Left lung (tissue), 10 donors: ENCODE data around the gene MAG. TPM values are rescaled to one million over a fixed set of nuclear protein-coding genes. Genes with fewer than 3 reads are reported as not detected.

Experiments
- ATAC-seq: fragments of 200-7000 bp; cut with Tn5 transposase; one replicate; pipeline ENCODE4 v1.9.1; 2020; ENCODE audit warnings: moderate library complexity
- DNase-seq, 4 donors: peaks; one replicate each; pipeline ENCODE4 v3.0.0-alpha.2; 2013 to 2020
- H3K27ac ChIP-seq, 2 donors: fragments of 200-600 bp; sonication (generic) in 1 of 2; one replicate each; pipeline versions ENCODE4 v1.5.0 to v1.8.0; 2020 to 2021
- H3K27me3 ChIP-seq, 2 donors: fragments of 200-600 bp; sonication (generic) in 1 of 2; one replicate each; pipeline versions ENCODE4 v1.5.0 to v1.8.0; 2020 to 2021
- H3K36me3 ChIP-seq, 2 donors: fragments of 200-600 bp; sonication (generic) in 1 of 2; one replicate each; pipeline versions ENCODE4 v1.5.0 to v1.8.0; 2020 to 2021
- H3K4me1 ChIP-seq, 2 donors: fragments of 200-600 bp; one replicate each; pipeline ENCODE4 v1.8.0; 2021
- H3K4me3 ChIP-seq, 2 donors: fragments of 200-600 bp; sonication (generic) in 1 of 2; one replicate each; pipeline versions ENCODE4 v1.5.0 to v1.8.0; 2020 to 2021; ENCODE audit warnings: mild to moderate bottlenecking in 1 of 2
- H3K9me3 ChIP-seq, 2 donors: fragments of 200-600 bp; sonication (generic) in 1 of 2; one replicate each; pipeline versions ENCODE4 v1.5.0 to v1.8.0; 2020 to 2021
- CTCF ChIP-seq, 2 donors: fragments of 200-600 bp; sonication (generic) in 1 of 2; IDR thresholded peaks; one replicate each; pipeline versions ENCODE4 v1.5.0 to v1.8.0; 2021; ENCODE audit warnings: antibody characterized with exemption in 2 of 2
- intact Hi-C, 2 donors: fragments of 100-400 bp; cut with DNase I; formaldehyde crosslinking; loops; one replicate each; pipeline versions ENCODE4 v1.11.2 to v1.14.2; 2022
- polyA plus RNA-seq, 6 donors: library from polyadenylated mRNA; unstranded; fragments of 120-200 nt; gene quantifications; one replicate each; pipeline ENCODE4 v1.2.1, GENCODE V29; 2013; ENCODE audit not compliant: insufficient read length in 6 of 6
- total RNA-seq, 2 donors: library from RNA; stranded (reverse); fragmentation: NEBNext Ultra II Directional; extraction: Animal tissue kit (Norgen Biotek cat#: 25700); gene quantifications; one replicate each; pipeline ENCODE4 v1.2.1, GENCODE V29; 2021
- donor health status: DM: no; HTN: yes; CAD: no.
- donor health status: DM: no; HTN: no; CAD: no.

Gene MAG
- total and polyA plus RNA-seq, 8 donors = 1.3 to 14.4 (median 6.2) TPM; not detected in 2

DNA sequence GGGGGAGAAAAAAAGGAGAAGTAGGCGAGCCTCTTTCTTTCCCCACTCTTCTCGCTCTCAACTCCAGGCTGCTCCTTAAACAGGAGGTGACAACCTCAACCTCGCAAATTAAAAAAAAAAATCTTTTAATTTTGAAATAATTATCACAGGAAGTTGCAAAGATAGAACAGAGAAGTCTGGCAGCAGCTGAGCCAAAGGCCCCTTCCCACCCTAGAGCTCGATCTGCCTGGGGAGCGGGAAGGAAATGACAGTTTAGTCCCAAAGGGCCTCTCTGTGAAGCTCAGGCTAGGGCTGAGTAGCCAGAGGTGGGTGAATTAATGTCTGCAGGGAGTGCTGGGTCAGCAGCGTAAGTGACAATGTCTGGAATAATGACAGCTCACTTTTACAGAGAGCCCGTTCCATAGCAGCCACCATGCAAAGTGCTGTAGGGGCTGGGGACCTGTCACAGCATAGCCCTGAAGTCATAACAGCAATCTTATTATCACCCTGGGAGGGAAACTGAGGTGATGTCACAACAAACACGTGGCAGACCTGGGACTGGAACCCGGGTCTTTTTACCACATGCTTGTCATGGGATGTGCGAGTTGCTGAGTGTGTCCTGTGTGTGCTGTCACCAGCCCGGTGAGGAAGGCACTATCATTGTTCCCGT, 28.2 kb downstream of the MAG start:
- ATAC-seq = no peak
- intact Hi-C loops = no loop called here
- peak overlapping the region in 1 of 2 donors; percentile 83 for H3K27ac ChIP-seq
- H3K27me3 ChIP-seq = no peaks in the 10 kb centered on the region
- TF ChIP-seq CTCF (IDR thresholded peaks at IDR 0.05) = no peak
- DNase-seq = peak in 2 of 4 donors; percentile 44 to 51
- peaks cover 0 to 6% of the 10 kb centered on the region in 2 donors for H3K9me3 ChIP-seq
- H3K4me3 ChIP-seq = no peak overlapping the region
- H3K4me1 ChIP-seq = peaks cover 0 to 61% of the 10 kb centered on the region in 2 donors
- H3K36me3 ChIP-seq = no peaks in the 10 kb centered on the region

- intact Hi-C loops = no loop called here
- peaks cover 0 to 6% of the 10 kb centered on the region in 2 donors for H3K9me3 ChIP-seq
- ATAC-seq (no peak), DNase-seq (no peak)
- no peak overlapping the region for H3K4me3 ChIP-seq
- H3K4me1 ChIP-seq = peaks cover 0 to 61% of the 10 kb centered on the region in 2 donors
- H3K27me3 ChIP-seq = no peaks in the 10 kb centered on the region
- H3K27ac ChIP-seq = no peak overlapping the region
- no peaks in the 10 kb centered on the region for H3K36me3 ChIP-seq
- no peak for TF ChIP-seq CTCF (IDR thresholded peaks at IDR 0.05)
These were observed 29.3 kb downstream of the MAG start for GRCh38 chr19:35321291-35321690.

DNA sequence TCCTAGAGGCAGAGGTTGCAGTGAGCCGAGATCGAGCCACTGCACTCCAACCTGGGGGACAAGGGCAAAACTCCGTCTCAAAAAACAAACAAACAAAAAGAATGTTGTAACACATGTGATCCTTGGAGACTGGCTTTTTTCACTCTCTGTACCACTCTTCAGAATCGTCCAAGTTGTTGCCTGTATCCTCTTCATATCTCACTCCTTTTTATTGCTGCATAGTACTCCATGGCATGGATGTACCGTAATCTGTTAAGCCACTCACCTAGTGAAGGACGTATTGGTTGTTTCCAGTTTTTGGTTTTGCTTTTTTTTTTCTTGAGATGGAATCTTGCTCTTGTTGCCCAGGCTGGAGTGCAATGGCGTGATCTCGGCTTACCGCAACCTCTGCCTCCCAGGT, 30.1 kb downstream of the MAG start:
- Histone ChIP-seq H3K27me3 (peaks cover 0 to 3% of the 10 kb centered on the region in 2 donors), H3K4me1 (peaks cover 0 to 57% of the 10 kb centered on the region in 2 donors), H3K9me3 (peaks cover 0 to 6% of the 10 kb centered on the region in 2 donors), H3K4me3 (no peak overlapping the region), H3K27ac (no peak overlapping the region), H3K36me3 (no peaks in the 10 kb centered on the region)
- intact Hi-C loops = no loop called here
- DNase-seq = peak in 1 of 4 donors; percentile 5
- TF ChIP-seq CTCF (IDR thresholded peaks at IDR 0.05) = no peak
- ATAC-seq = no peak

- Histone ChIP-seq H3K4me3 (no peak overlapping the region), H3K9me3 (no peaks in the 10 kb centered on the region), H3K4me1 (peaks cover 0 to 27% of the 10 kb centered on the region in 2 donors), H3K36me3 (no peaks in the 10 kb centered on the region), H3K27me3 (peaks cover 0 to 33% of the 10 kb centered on the region in 2 donors), H3K27ac (no peak overlapping the region)
- intact Hi-C loops = no loop called here
- DNase-seq = peak in 1 of 4 donors; percentile 2
- no peak for ATAC-seq
- no peak for TF ChIP-seq CTCF (IDR thresholded peaks at IDR 0.05)
These were observed 35.7 kb downstream of the MAG start for GRCh38 chr19:35327642-35328041.

DNA sequence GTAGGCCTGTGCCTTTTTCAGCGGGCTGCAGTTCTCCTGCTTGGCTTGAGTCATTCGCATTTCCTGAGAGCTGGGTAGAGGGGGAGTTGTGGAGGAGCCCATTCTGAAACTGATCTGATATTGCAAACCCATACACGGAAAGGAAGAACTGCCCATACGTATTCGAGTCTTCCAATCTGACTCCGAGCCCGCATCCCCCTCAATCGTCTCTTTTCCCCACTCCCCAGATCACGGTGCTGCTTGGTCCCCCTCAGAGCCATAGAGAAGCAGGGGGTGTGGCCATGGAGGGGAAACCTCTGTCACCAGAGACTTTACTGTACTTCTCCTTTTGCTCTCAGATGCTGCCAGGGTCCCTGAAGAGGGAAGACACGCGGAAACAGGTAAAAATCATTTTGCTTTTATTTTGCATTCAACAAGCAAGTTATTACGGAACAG, 36.9 kb downstream of the MAG start, which contains the start of gene CD22:
TSS of gene CD22 (plus strand) at position 337 of the 435 bp plus-strand sequence. CDS start 2,854 bp downstream, outside the sequence.
- H3K27ac ChIP-seq = no peak within 1 kb of the TSS
- peaks cover 0 to 45% of the 10 kb centered on the region in 2 donors for H3K27me3 ChIP-seq
- intact Hi-C loops = no loop called here
- peak within 1 kb of the TSS in 1 of 2 donors; percentile 10 for H3K4me3 ChIP-seq
- DNase-seq (peak in 1 of 4 donors; percentile 10), ATAC-seq (no peak)
- no peak for TF ChIP-seq CTCF (IDR thresholded peaks at IDR 0.05)
- H3K36me3 ChIP-seq = no peaks in the 10 kb centered on the region
- peaks cover 0 to 19% of the 10 kb centered on the region in 2 donors for H3K4me1 ChIP-seq
- H3K9me3 ChIP-seq = no peaks in the 10 kb centered on the region
